B cell (primary cell): Measurements from ENCODE around the gene AKTIP. TPM values are rescaled to one million over a fixed set of nuclear protein-coding genes. Genes with fewer than 3 reads are reported as not detected.

Experiments used
- ATAC-seq: fragments of 200-7000 bp; cut with Tn5 transposase; one replicate; pipeline ENCODE4 v1.10.0; 2021; ENCODE audit warnings: low read depth, mild to moderate bottlenecking, moderate number of reproducible peaks, moderate library complexity
- CTCF ChIA-PET: fragments of 350-600 bp; sonication (Branson Sonifier 250); formaldehyde crosslinking; loops from one replicate; lab custom pipeline; 2021; ENCODE audit warnings: antibody characterized with exemption, inconsistent platforms; lab: Charles Lee
- POLR2A ChIA-PET: fragments of 350-600 bp; sonication (Branson Sonifier 250); formaldehyde crosslinking; loops from one replicate; lab custom pipeline; 2021; ENCODE audit warnings: antibody characterized with exemption; lab: Charles Lee
- DNase-seq: peaks from one replicate; pipeline ENCODE4 v3.0.0; 2013
- H2AFZ ChIP-seq: 2 replicates; pipeline ENCODE4 v1.6.1; 2012; ENCODE audit warnings: mild to moderate bottlenecking, low read depth, low read length; ENCODE audit not compliant: insufficient read depth, poor library complexity, severe bottlenecking
- H3K27ac ChIP-seq, 2 donors: 1 replicate in 1 of 2; 2 replicates in 1 of 2; pipeline ENCODE4 v1.5.1; 2012 to 2013; ENCODE audit warnings: low read length in 2 of 2, mild to moderate bottlenecking in 2 of 2, moderate library complexity in 1 of 2
- H3K27me3 ChIP-seq, 4 experiments: fragments of 200-600 bp in 1 of 4; sonication (generic) in 1 of 4; replicated peaks in 1 of 4; 1 replicate in 2 of 4; 2 replicates in 2 of 4; pipeline versions ENCODE4 v1.6.1 to v1.7.0; 2013 to 2016; ENCODE audit warnings: low read length in 3 of 4, mild to moderate bottlenecking in 2 of 4, mixed read lengths in 1 of 4, moderate library complexity in 1 of 4; ENCODE audit not compliant: insufficient read depth in 4 of 4, control insufficient read depth in 3 of 4; ENCODE audit errors: control extremely low read depth in 1 of 4
- H3K36me3 ChIP-seq, 2 experiments: replicated peaks in 1 of 2; 1 replicate in 1 of 2; 2 replicates in 1 of 2; pipeline versions ENCODE4 v1.6.1 to v1.7.1; 2013; ENCODE audit warnings: low read length in 1 of 2; ENCODE audit not compliant: insufficient read depth in 2 of 2, control insufficient read depth in 1 of 2; ENCODE audit errors: control extremely low read depth in 1 of 2, extremely low read depth in 1 of 2
- H3K4me1 ChIP-seq, 2 donors: fragments of 200-600 bp in 1 of 2; sonication (generic) in 1 of 2; 1 replicate in 1 of 2; 2 replicates in 1 of 2; pipeline versions ENCODE4 v1.5.1 to v1.6.1; 2013 to 2017; ENCODE audit warnings: low read length in 2 of 2; ENCODE audit not compliant: control insufficient read depth in 2 of 2, insufficient read depth in 2 of 2
- H3K4me2 ChIP-seq: replicated peaks from 2 replicates; pipeline ENCODE3; 2012; ENCODE audit warnings: mild to moderate bottlenecking, low read depth, low read length; ENCODE audit not compliant: poor library complexity, severe bottlenecking
- H3K4me3 ChIP-seq, 5 experiments: fragments of 200-600 bp in 1 of 5; sonication (generic) in 1 of 5; 1 replicate in 3 of 5; 2 replicates in 2 of 5; pipeline versions ENCODE4 v1.5.1 to v1.7.0; 2011 to 2016; ENCODE audit warnings: low read length in 4 of 5, mild to moderate bottlenecking in 4 of 5, low read depth in 2 of 5, control low read depth in 1 of 5, moderate library complexity in 1 of 5; ENCODE audit not compliant: insufficient read depth in 1 of 5; ENCODE audit errors: control extremely low read depth in 1 of 5, extremely low read depth in 1 of 5
- H3K79me2 ChIP-seq: fragments of 200-600 bp; sonication (generic); one replicate; pipeline ENCODE4 v1.6.0; 2016; ENCODE audit warnings: low read length; ENCODE audit not compliant: control insufficient read depth, insufficient read depth
- H3K9ac ChIP-seq: fragments of 200-600 bp; sonication (generic); 2 replicates; pipeline ENCODE4 v1.6.1; 2017; ENCODE audit warnings: mild to moderate bottlenecking, low read length, moderate library complexity
- H3K9me3 ChIP-seq, 3 donors: one replicate each; pipeline versions ENCODE4 v1.6.1 to v1.7.1; 2013; ENCODE audit warnings: low read length in 2 of 3; ENCODE audit not compliant: control insufficient read depth in 2 of 3, insufficient read depth in 1 of 3; ENCODE audit errors: control extremely low read depth in 1 of 3
- H4K20me1 ChIP-seq: 2 replicates; pipeline ENCODE4 v1.6.0; 2012; ENCODE audit warnings: mild to moderate bottlenecking, low read length; ENCODE audit not compliant: insufficient read depth, control insufficient read depth, poor library complexity, severe bottlenecking
- H3K27ac Mint-ChIP-seq: one replicate; pipeline ENCODE4 v1.8.0; 2021; ENCODE audit warnings: mixed read lengths
- H3K27me3 Mint-ChIP-seq: one replicate; pipeline ENCODE4 v1.8.0; 2021; ENCODE audit warnings: mixed read lengths
- H3K4me1 Mint-ChIP-seq: one replicate; pipeline ENCODE4 v1.8.0; 2021; ENCODE audit warnings: mixed read lengths
- H3K4me3 Mint-ChIP-seq: one replicate; pipeline ENCODE4 v1.8.0; 2021; ENCODE audit warnings: mixed read lengths
- H3K9me3 Mint-ChIP-seq: one replicate; pipeline ENCODE4 v1.8.0; 2022; ENCODE audit warnings: mixed read lengths; ENCODE audit not compliant: insufficient read depth
- CTCF ChIP-seq: fragments of 200-600 bp; IDR thresholded peaks from one replicate; pipeline ENCODE4 v1.8.0; 2022; ENCODE audit warnings: antibody characterized with exemption, mild to moderate bottlenecking
- EZH2 ChIP-seq: IDR thresholded peaks from 2 replicates; pipeline ENCODE4 v1.6.1; 2012; ENCODE audit warnings: borderline replicate concordance, low read depth, mild to moderate bottlenecking, moderate library complexity, low read length; ENCODE audit not compliant: insufficient read depth, poor library complexity, severe bottlenecking
- WGBS: methylation state at CpG from one replicate; pipeline ENCODE4 v1.1.5; 2013; ENCODE audit warnings: missing lambda C conversion rate; ENCODE audit not compliant: insufficient coverage; 5-methylcytosine and 5-hydroxymethylcytosine counted together
- intact Hi-C: fragments of 100-400 bp; cut with micrococcal nuclease; formaldehyde crosslinking; loops from one replicate; pipeline ENCODE4 v1.10.0; 2022
- polyA plus RNA-seq: library from polyadenylated mRNA; depleted of rRNA; stranded (reverse); fragments of >200 nt; gene quantifications from 2 replicates; pipeline ENCODE4 v1.2.3, GENCODE V29; 2012
- total RNA-seq, 2 donors: library from RNA; stranded (reverse); fragments of 120-200 nt in 1 of 2; gene quantifications; 1 replicate in 1 of 2; 2 replicates in 1 of 2; pipeline versions ENCODE4 v1.2.3 to v1.2.4, GENCODE V29; 2013 to 2022

The AKTIP gene
- total and polyA plus RNA-seq, 2 donors (not counting 1 experiment from before 2014, with no cell fraction given) = 12.6 to 24.0 TPM

GRCh38 chr16:53537626-53538025 is 34.6 kb upstream of the AKTIP start:
- Mint-ChIP-seq H3K27me3 (peaks cover 8% of the 10 kb centered on the region), H3K9me3 (no peaks in the 10 kb centered on the region), H3K4me3 (no peak overlapping the region), H3K4me1 (peaks cover 5% of the 10 kb centered on the region), H3K27ac (no peak overlapping the region)
- Histone ChIP-seq H3K4me3 (no peak overlapping the region), H3K79me2 (no peaks in the 10 kb centered on the region), H3K4me1 (no peaks in the 10 kb centered on the region), H3K27me3 (peaks cover 0 to 9% (median 1%) of the 10 kb centered on the region in 4 experiments), H3K27ac (no peak overlapping the region), H2AFZ (no peak overlapping the region), H3K4me2 (no peak overlapping the region), H4K20me1 (no peaks in the 10 kb centered on the region), H3K36me3 (no peaks in the 10 kb centered on the region), H3K9me3 (no peaks in the 10 kb centered on the region), H3K9ac (no peak overlapping the region)
- ChIA-PET CTCF (no interaction called here), POLR2A (no interaction called here)
- no peak for DNase-seq
- 73% methylated on average over 2 of the region's 5 CpGs for WGBS
- ATAC-seq = no peak
- intact Hi-C loops = no loop called here
- TF ChIP-seq CTCF (no peak), EZH2 (no peak)

- CTCF ChIA-PET = interaction anchor here (1.0 kb wide), 1 partner anchor 12 kb away, joined by 3 read pairs; no protein-coding TSS in a partner anchor
- intact Hi-C loops = no loop called here
- 97% methylated on average over 2 of the region's 2 CpGs for WGBS
Observed at GRCh38 chr16:53534206-53534605, 31.2 kb upstream of the AKTIP start.

More at GRCh38 chr16:53534206-53534605, 31.2 kb upstream of the AKTIP start:
- no peaks in the 10 kb centered on the region for H3K4me1 ChIP-seq
- H3K79me2 ChIP-seq = no peaks in the 10 kb centered on the region
- no peak overlapping the region for H3K4me3 ChIP-seq
- H3K4me3 Mint-ChIP-seq = no peak overlapping the region
- no peak overlapping the region for H3K27ac Mint-ChIP-seq
- H4K20me1 ChIP-seq = no peaks in the 10 kb centered on the region
- no peak for DNase-seq
- no peaks in the 10 kb centered on the region for H3K9me3 ChIP-seq
- no peak overlapping the region for H3K27ac ChIP-seq
- H3K9ac ChIP-seq = no peak overlapping the region
- no peak overlapping the region for H2AFZ ChIP-seq
- H3K27me3 Mint-ChIP-seq = no peaks in the 10 kb centered on the region
- H3K4me2 ChIP-seq = no peak overlapping the region
- peaks cover 5% of the 10 kb centered on the region for H3K4me1 Mint-ChIP-seq
- POLR2A ChIA-PET = no interaction called here
- no peak for ATAC-seq
- H3K9me3 Mint-ChIP-seq = no peaks in the 10 kb centered on the region
- H3K27me3 ChIP-seq = no peaks in the 10 kb centered on the region
- TF ChIP-seq CTCF (no peak), EZH2 (no peak)
- no peaks in the 10 kb centered on the region for H3K36me3 ChIP-seq
